SK-N-SH (cell line): Measurements from ENCODE around the gene FAM216A. TPM values are rescaled to one million over a fixed set of nuclear protein-coding genes. Genes with fewer than 3 reads are reported as not detected.

Experiments
- CTCF ChIA-PET: fragments of 300-600, 350-600 bp; formaldehyde crosslinking; extraction: SDS; loops from one replicate; lab custom pipeline; 2021; lab: Yijun Ruan, JAX
- POLR2A ChIA-PET: fragments of 350-600 bp; sonication (Branson Sonifier 250); formaldehyde crosslinking; extraction: SDS; loops from one replicate; lab custom pipeline; 2020; ENCODE audit warnings: antibody characterized with exemption, inconsistent platforms; lab: Yijun Ruan, JAX
- DNase-seq: peaks from one replicate; pipeline ENCODE4 v3.0.0; 2012
- H2AFZ ChIP-seq: fragments of 200-600 bp; sonication (generic); 2 replicates; pipeline ENCODE4 v1.8.1; 2016; ENCODE audit warnings: antibody characterized with exemption, mild to moderate bottlenecking, low read depth
- H3F3A ChIP-seq: fragments of 200-600 bp; sonication (generic); replicated peaks from 2 replicates; pipeline ENCODE3; 2016; ENCODE audit warnings: antibody characterized with exemption, mild to moderate bottlenecking; ENCODE audit not compliant: insufficient read depth
- H3K27ac ChIP-seq, 2 experiments: fragments of 200-500 bp in 1 of 2; fragments of 200-600 bp in 1 of 2; sonication (Bioruptor generic) in 1 of 2; sonication (generic), shearing (Covaris generic) in 1 of 2; 2 replicates each; pipeline versions ENCODE4 v1.5.1 to v1.6.1; 2014 to 2016; ENCODE audit warnings: low read depth in 2 of 2, inconsistent platforms in 1 of 2, low read length in 1 of 2, mild to moderate bottlenecking in 1 of 2, mixed read lengths in 1 of 2
- H3K27me3 ChIP-seq: fragments of 200-600 bp; sonication (generic), shearing (Covaris generic); 2 replicates; pipeline ENCODE4 v1.6.1; 2016; ENCODE audit warnings: mixed run types; ENCODE audit not compliant: insufficient read depth
- H3K36me3 ChIP-seq, 2 experiments: fragments of 200-500 bp in 1 of 2; fragments of 200-600 bp in 1 of 2; sonication (Bioruptor generic) in 1 of 2; sonication (generic) in 1 of 2; replicated peaks in 1 of 2; 2 replicates each; pipeline versions ENCODE3 to v1.5.1; 2014 to 2016; ENCODE audit warnings: low read length in 1 of 2, mild to moderate bottlenecking in 1 of 2; ENCODE audit not compliant: insufficient read depth in 2 of 2, control insufficient read depth in 1 of 2
- H3K4me1 ChIP-seq, 2 experiments: fragments of 200-500 bp in 1 of 2; fragments of 200-600 bp in 1 of 2; sonication (Bioruptor generic) in 1 of 2; sonication (generic), shearing (Covaris generic) in 1 of 2; 2 replicates each; pipeline versions ENCODE4 v1.5.1 to v1.6.1; 2014 to 2016; ENCODE audit warnings: low read depth in 1 of 2, low read length in 1 of 2, mixed run types in 1 of 2; ENCODE audit not compliant: insufficient read depth in 2 of 2, control insufficient read depth in 1 of 2
- H3K4me2 ChIP-seq: fragments of 200-600 bp; sonication (generic), shearing (Covaris generic); 2 replicates; pipeline ENCODE4 v1.6.1; 2017; ENCODE audit warnings: mixed run types
- H3K4me3 ChIP-seq, 2 experiments: fragments of 200-500 bp in 1 of 2; fragments of 200-600 bp in 1 of 2; sonication (Bioruptor generic) in 1 of 2; sonication (generic), shearing (Covaris generic) in 1 of 2; 2 replicates each; pipeline versions ENCODE4 v1.5.1 to v1.8.1; 2014 to 2016; ENCODE audit warnings: low read depth in 2 of 2, inconsistent platforms in 1 of 2, low read length in 1 of 2, mild to moderate bottlenecking in 1 of 2, mixed read lengths in 1 of 2, moderate library complexity in 1 of 2
- H3K79me2 ChIP-seq: fragments of 200-600 bp; sonication (generic); 2 replicates; pipeline ENCODE4 v1.8.1; 2017; ENCODE audit warnings: mild to moderate bottlenecking; ENCODE audit not compliant: insufficient read depth
- H3K9ac ChIP-seq: fragments of 200-600 bp; sonication (generic); 2 replicates; pipeline ENCODE4 v1.6.1; 2017; ENCODE audit warnings: mixed run types
- H3K9me2 ChIP-seq: fragments of 200-600 bp; sonication (generic); 2 replicates; pipeline ENCODE4 v1.6.1; 2017; ENCODE audit warnings: mixed run types
- H3K9me3 ChIP-seq: fragments of 200-600 bp; sonication (generic); 2 replicates; pipeline ENCODE4 v1.6.1; 2017; ENCODE audit warnings: mixed run types, mild to moderate bottlenecking, moderate library complexity
- H4K20me1 ChIP-seq: fragments of 200-600 bp; sonication (generic); 2 replicates; pipeline ENCODE4 v1.6.1; 2017; ENCODE audit warnings: mild to moderate bottlenecking, mixed run types; ENCODE audit not compliant: insufficient read depth
- CHD2 ChIP-seq: fragments of 150-350 bp; IDR thresholded peaks from 2 replicates; pipeline ENCODE4 v1.6.1; 2018; ENCODE audit warnings: low read length; ENCODE audit not compliant: partially characterized antibody
- CTCF ChIP-seq: fragments of 200-600 bp; sonication (generic); IDR thresholded peaks from 2 replicates; pipeline ENCODE4 v1.6.1; 2017; ENCODE audit warnings: antibody characterized with exemption, mild to moderate bottlenecking, moderate library complexity
- ELF1 ChIP-seq: IDR thresholded peaks from 2 replicates; pipeline ENCODE4 v1.4.0; 2012
- FOXJ3 ChIP-seq: sonication (generic); formaldehyde crosslinking; IDR thresholded peaks from 2 replicates; pipeline ENCODE4 v1.5.1; 2020; ENCODE audit warnings: mild to moderate bottlenecking, missing genetic modification reagents
- FOXM1 ChIP-seq: IDR thresholded peaks from 2 replicates; pipeline ENCODE4 v1.4.0; 2012; ENCODE audit warnings: low read depth, mild to moderate bottlenecking
- GABPA ChIP-seq: IDR thresholded peaks from 2 replicates; pipeline ENCODE4 v1.4.0; 2012; ENCODE audit warnings: low read depth, mild to moderate bottlenecking
- IRF3 ChIP-seq: fragments of 150-350 bp; IDR thresholded peaks from 2 replicates; pipeline ENCODE4 v1.6.1; 2016; ENCODE audit warnings: mild to moderate bottlenecking, low read depth, low read length
- JUND ChIP-seq: IDR thresholded peaks from 2 replicates; pipeline ENCODE4 v1.4.0; 2012
- NRF1 ChIP-seq: IDR thresholded peaks from 2 replicates; pipeline ENCODE4 v1.6.1; 2012; ENCODE audit warnings: low read depth, mild to moderate bottlenecking, low read length
- PBX3 ChIP-seq: IDR thresholded peaks from 2 replicates; pipeline ENCODE4; 2012
- RCOR1 ChIP-seq: fragments of 150-350 bp; IDR thresholded peaks from 2 replicates; pipeline ENCODE4 v1.6.1; 2017; ENCODE audit warnings: antibody characterized with exemption, low read length
- RFX5 ChIP-seq: IDR thresholded peaks from 2 replicates; pipeline ENCODE4 v1.6.1; 2012; ENCODE audit warnings: mild to moderate bottlenecking, improper control_type of control experiment, low read length
- SIN3A ChIP-seq: IDR thresholded peaks from 2 replicates; pipeline ENCODE4 v1.6.1; 2012; ENCODE audit warnings: low read depth, mild to moderate bottlenecking, low read length, moderate library complexity, borderline replicate concordance
- TAF1 ChIP-seq: IDR thresholded peaks from 2 replicates; pipeline ENCODE4 v1.6.1; 2012; ENCODE audit warnings: low read depth, mild to moderate bottlenecking, low read length, moderate library complexity, borderline replicate concordance
- TCF12 ChIP-seq: IDR thresholded peaks from 2 replicates; pipeline ENCODE4 v1.4.0; 2012
- TEAD4 ChIP-seq: IDR thresholded peaks from 2 replicates; pipeline ENCODE4 v1.4.0; 2012; ENCODE audit warnings: mild to moderate bottlenecking, borderline replicate concordance; ENCODE audit not compliant: insufficient read depth
- USF1 ChIP-seq: IDR thresholded peaks from 2 replicates; pipeline ENCODE4 v1.4.0; 2012; ENCODE audit warnings: low read depth, borderline replicate concordance
- USF2 ChIP-seq: fragments of 150-350 bp; IDR thresholded peaks from 2 replicates; pipeline ENCODE4 v1.6.1; 2017; ENCODE audit warnings: antibody characterized with exemption, low read length, low read depth, borderline replicate concordance
- ZBTB33 ChIP-seq: IDR thresholded peaks from 2 replicates; pipeline ENCODE4 v1.4.0; 2012; ENCODE audit warnings: low read depth, borderline replicate concordance
- WGBS: methylation state at CpG from one replicate; pipeline ENCODE4 v1.1.6; 2017; ENCODE audit warnings: low lambda C conversion rate; 5-methylcytosine and 5-hydroxymethylcytosine counted together
- polyA plus RNA-seq, 3 experiments: library from polyadenylated mRNA; depleted of rRNA; stranded (reverse); fragments of >200 nt; gene quantifications; 2 replicates each; pipeline ENCODE4 v1.2.3, GENCODE V29; 2012

The FAM216A gene
- polyA plus RNA-seq, 1 of the 3 experiments (the other 2 are of a cell fraction): 29.8 TPM

- TF ChIP-seq USF2 (no peak), TEAD4 (0 out of 2 replicates have a peak, but pooled peaks have one; percentile 18), USF1 (no peak), TAF1 (peak; percentile 80), GABPA (peak; percentile 96), FOXJ3 (CRISPR knock-in tag) (0 out of 2 replicates have a peak, but pooled peaks have one; percentile 27), FOXM1 (no peak), PBX3 (peak; percentile 24), CHD2 (peak; percentile 72)
- TF ChIP-seq, all 33 proteins: peak for 17
Measured at GRCh38 chr12:110449799-110450497, 18.7 kb upstream of the FAM216A start, which contains the start of gene ARPC3 (continued).

GRCh38 chr12:110451263-110451662 lies 17.4 kb upstream of the FAM216A start:
- WGBS: 94% methylated on average over 1 of the region's 1 CpG
- Histone ChIP-seq H3K4me2 (no peak overlapping the region), H3K9ac (no peak overlapping the region), H3K27me3 (no peaks in the 10 kb centered on the region), H3K36me3 (peaks cover 16 to 34% of the 10 kb centered on the region in 2 experiments), H3K27ac (no peak overlapping the region), H3K9me3 (no peaks in the 10 kb centered on the region), H3K4me3 (no peak overlapping the region), H4K20me1 (peaks cover 12% of the 10 kb centered on the region; the same call in 1 of the 2 replicates), H3K9me2 (no peaks in the 10 kb centered on the region), H3K79me2 (peaks cover 41% of the 10 kb centered on the region), H3F3A (peaks cover 16% of the 10 kb centered on the region), H2AFZ (no peak overlapping the region), H3K4me1 (no peaks in the 10 kb centered on the region; a peak in 1 of 4 replicates)
- ChIA-PET POLR2A (interaction anchor here (4.4 kb wide), 1 partner anchor 17 kb away, joined by 26 read pairs; the partner anchor contains the start of genes FAM216A and GPN3), CTCF (interaction anchor here (0.7 to 7.1 kb wide), 7 partner anchors 8 to 376 kb away, joined by 3 to 101 read pairs (median 11); partner anchors contain the start of gene FAM216A)
- DNase-seq: no peak
- TF ChIP-seq FOXM1 (no peak), RCOR1 (no peak), ZBTB33 (no peak), TAF1 (no peak), NRF1 (no peak), JUND (no peak), SIN3A (no peak), USF1 (no peak), CHD2 (no peak), GABPA (no peak), RFX5 (no peak), CTCF (no peak), IRF3 (no peak), ELF1 (no peak), TCF12 (no peak)
